Gastroesophageal sphincter (tissue), 3 donors: Measurements from ENCODE around the gene IL1RAPL2.

Source experiments
- CTCF ChIP-seq, 4 experiments: fragments of 200-600 bp in 2 of 4; fragments of 450-650 bp in 2 of 4; sonication (generic) in 1 of 4; IDR thresholded peaks; one replicate each; pipeline ENCODE4 v1.5.1; 2017 to 2019; ENCODE audit warnings: antibody characterized with exemption in 4 of 4, mild to moderate bottlenecking in 2 of 4, moderate library complexity in 2 of 4
- POLR2A ChIP-seq, 2 donors: fragments of 450-650 bp; IDR thresholded peaks; one replicate each; pipeline ENCODE4 v1.6.1; 2017; ENCODE audit warnings: antibody characterized with exemption in 2 of 2, mild to moderate bottlenecking in 2 of 2, moderate library complexity in 1 of 2
- POLR2AphosphoS5 ChIP-seq: sonication (generic); formaldehyde crosslinking; IDR thresholded peaks from one replicate; pipeline ENCODE4 v1.6.1; 2017; ENCODE audit warnings: antibody characterized with exemption

- TF ChIP-seq CTCF (IDR thresholded peaks at IDR 0.05) (no peak), POLR2AphosphoS5 (no peak), POLR2A (IDR thresholded peaks at IDR 0.05) (no peak)
Measured at GRCh38 chrX:105282077-105282476, 716.1 kb downstream of the IL1RAPL2 start.
